ENCODE measurements around the gene ZNF107. TPM values are rescaled to one million over a fixed set of nuclear protein-coding genes. Genes with fewer than 3 reads are reported as not detected.
"Not testable (repeated sequence)": the region's sequence is repeated elsewhere in the genome, so short reads cannot be mapped to it uniquely, and the experiment has no call there.

Gene ZNF107
- total and polyA plus RNA-seq, 2 of the 8 experiments (the other 6 are each of a cell fraction or from before 2014, with no cell fraction given), result 3.4 to 31.0 TPM

GRCh38 chr7:64717896-64718295, 52.0 kb downstream of the ZNF107 start:
- H3K23me2 ChIP-seq (ENCODE audit: low read depth, low read length); H4K8ac ChIP-seq (ENCODE audit: extremely low read depth, insufficient read depth, low read length); H4K20me1 ChIP-seq (replicated peaks in 1 of 2; ENCODE audit: control insufficient read depth in 1 of 2, insufficient read depth in 2 of 2, low read length in 2 of 2); POLR2A ChIA-PET (ENCODE audit: partially characterized antibody); H4K91ac ChIP-seq (replicated peaks; ENCODE audit: insufficient read length, low read length); FAIRE-seq; H3K4me1 ChIP-seq (replicated peaks in 1 of 4; ENCODE audit: control insufficient read depth in 3 of 4, insufficient read depth in 4 of 4, low read length in 3 of 4); H3K4ac ChIP-seq (replicated peaks; ENCODE audit: insufficient read length, low read depth, low read length); H3K23ac ChIP-seq (ENCODE audit: insufficient read length); H3K56ac ChIP-seq (replicated peaks; ENCODE audit: insufficient read length, low read depth, low read length); H2BK15ac ChIP-seq (ENCODE audit: low read length); H2AFZ ChIP-seq (ENCODE audit: low read length); H3K18ac ChIP-seq (ENCODE audit: extremely low read depth, low read length); DNase-seq (ENCODE audit: low read depth in 1 of 2, low spot score in 2 of 2); H2BK120ac ChIP-seq (replicated peaks; ENCODE audit: low read depth, low read length); H3K36me3 ChIP-seq (ENCODE audit: control insufficient read depth in 2 of 4, insufficient read depth in 4 of 4, low read length in 3 of 4); H2AK5ac ChIP-seq (ENCODE audit: low read depth, low read length); H3K9ac ChIP-seq (replicated peaks in 1 of 4; ENCODE audit: extremely low read depth in 1 of 4, low read depth in 3 of 4, low read length in 3 of 4); CTCF ChIA-PET (ENCODE audit: partially characterized antibody); H3K79me2 ChIP-seq (ENCODE audit: control insufficient read depth in 1 of 2, insufficient read depth in 2 of 2, low read length in 2 of 2); H3K14ac ChIP-seq (ENCODE audit: insufficient read length); H2BK20ac ChIP-seq (ENCODE audit: low read length); H3K4me3 ChIP-seq (ENCODE audit: extremely low read depth in 1 of 4, insufficient read depth in 2 of 4, low read depth in 3 of 4, low read length in 4 of 4); H4K5ac ChIP-seq (ENCODE audit: insufficient read length, low read depth, low read length); H3K4me2 ChIP-seq (ENCODE audit: insufficient read depth in 1 of 2, low read depth in 2 of 2, low read length in 2 of 2); H3K27ac ChIP-seq (ENCODE audit: low read depth, low read length); H3K27me3 ChIP-seq (replicated peaks in 1 of 4; ENCODE audit: control insufficient read depth in 3 of 4, extremely low read depth in 1 of 4, insufficient read depth in 3 of 4, low read length in 3 of 4); H2BK12ac ChIP-seq (ENCODE audit: low read depth, low read length); H3K79me1 ChIP-seq (ENCODE audit: low read depth, low read length); H2BK5ac ChIP-seq (ENCODE audit: low read depth, low read length): not testable (repeated sequence)
- 87% methylated on average over 3 of the region's 29 CpGs; no CpG with 5 or more reads in 1 of the 2 experiments for WGBS, 2 experiments (ENCODE audit: extremely low coverage in 1 of 2, insufficient coverage in 1 of 2, insufficient read length in 1 of 2, insufficient replicate concordance in 2 of 2, low coverage in 1 of 2, low lambda C conversion rate in 2 of 2, missing lambda C conversion rate in 1 of 2)
- peaks cover 29 to 41% of the 10 kb centered on the region in 2 experiments for H3K9me3 ChIP-seq (ENCODE audit: insufficient read depth in 2 of 2, low read depth in 1 of 2, low read length in 1 of 2)
